Caco-2 (cell line): Measurements from ENCODE around the gene TARBP2. TPM values are rescaled to one million over a fixed set of nuclear protein-coding genes. Genes with fewer than 3 reads are reported as not detected.

Source experiments
- BruUV-seq: library from RNA; stranded (reverse); fragments of 400-500 nt; replicated peaks from 2 replicates; lab custom pipeline; 2021; lab: Mats Ljungman, UMichigan
- CTCF ChIA-PET: fragments of 300-600 bp; sonication (Branson Sonifier 250); formaldehyde crosslinking; loops from one replicate; lab custom pipeline; 2022; ENCODE audit warnings: antibody characterized with exemption; lab: Charles Lee
- POLR2A ChIA-PET: fragments of 300-600 bp; sonication (Branson Sonifier 250); formaldehyde crosslinking; loops from one replicate; lab custom pipeline; 2022; ENCODE audit warnings: antibody characterized with exemption; lab: Charles Lee
- DNase-seq, 2 experiments: peaks; one replicate each; pipeline versions ENCODE4 v3.0.0 to v3.0.0-alpha.2; 2020 to 2022
- H3K27me3 ChIP-seq: replicated peaks from 2 replicates; pipeline ENCODE4 v1.6.0; 2011; ENCODE audit warnings: low read length; ENCODE audit not compliant: control insufficient read depth, insufficient read depth
- H3K36me3 ChIP-seq: 2 replicates; pipeline ENCODE4 v1.5.1; 2011; ENCODE audit warnings: low read length; ENCODE audit not compliant: control insufficient read depth, insufficient read depth
- H3K4me1 ChIP-seq: fragments of 250-450 bp; sonication (Bioruptor Pico); 2 replicates; pipeline ENCODE4 v1.5.1; 2020; ENCODE audit warnings: mild to moderate bottlenecking
- H3K4me3 ChIP-seq: 2 replicates; pipeline ENCODE4 v1.5.1; 2011; ENCODE audit warnings: low read depth, mild to moderate bottlenecking, control low read depth, low read length
- H3K9me3 ChIP-seq: fragments of 250-450 bp; sonication (Bioruptor Pico); 2 replicates; pipeline ENCODE4 v1.5.1; 2020; ENCODE audit warnings: mild to moderate bottlenecking, moderate library complexity
- H3K27ac Mint-ChIP-seq: one replicate; pipeline ENCODE4 v1.8.0; 2022; ENCODE audit warnings: mixed read lengths; ENCODE audit not compliant: unreplicated experiment
- H3K27me3 Mint-ChIP-seq: one replicate; pipeline ENCODE4 v1.8.0; 2022; ENCODE audit warnings: mixed read lengths; ENCODE audit not compliant: insufficient read depth, unreplicated experiment
- H3K36me3 Mint-ChIP-seq: one replicate; pipeline ENCODE4 v1.8.0; 2022; ENCODE audit warnings: mild to moderate bottlenecking, mixed read lengths; ENCODE audit not compliant: insufficient read depth, unreplicated experiment
- H3K4me1 Mint-ChIP-seq: one replicate; pipeline ENCODE4 v1.8.0; 2022; ENCODE audit warnings: low read depth, mixed read lengths; ENCODE audit not compliant: unreplicated experiment
- H3K4me3 Mint-ChIP-seq: one replicate; pipeline ENCODE4 v1.8.0; 2022; ENCODE audit warnings: mild to moderate bottlenecking, moderate library complexity, mixed read lengths; ENCODE audit not compliant: unreplicated experiment
- H3K9me3 Mint-ChIP-seq: one replicate; pipeline ENCODE4 v1.8.0; 2022; ENCODE audit warnings: mixed read lengths; ENCODE audit not compliant: unreplicated experiment
- CTCF ChIP-seq, 2 experiments: fragments of 200-600 bp in 1 of 2; IDR thresholded peaks; 1 replicate in 1 of 2; 2 replicates in 1 of 2; pipeline versions ENCODE4 v1.5.1 to v1.8.0; 2011 to 2022; ENCODE audit warnings: antibody characterized with exemption in 1 of 2, control low read depth in 1 of 2, inconsistent platforms in 1 of 2, low read depth in 1 of 2, low read length in 1 of 2, mild to moderate bottlenecking in 1 of 2, moderate library complexity in 1 of 2; ENCODE audit not compliant: insufficient read depth in 1 of 2, severe bottlenecking in 1 of 2, unreplicated experiment in 1 of 2
- intact Hi-C: fragments of 100-400 bp; cut with micrococcal nuclease; formaldehyde crosslinking; loops from one replicate; pipeline ENCODE4 v1.10.0; 2022; ENCODE audit not compliant: unreplicated experiment
- total RNA-seq: library from RNA; stranded (reverse); gene quantifications from 2 replicates; pipeline ENCODE4 v1.2.3, GENCODE V29; 2022

Gene TARBP2
- total RNA-seq, 1 experiment from 2014 or later = 50.7 TPM

- Mint-ChIP-seq H3K9me3 (no peaks in the 10 kb centered on the region), H3K27ac (no peak overlapping the region), H3K27me3 (no peaks in the 10 kb centered on the region), H3K4me1 (no peaks in the 10 kb centered on the region), H3K4me3 (no peak overlapping the region), H3K36me3 (no peaks in the 10 kb centered on the region)
- ChIA-PET CTCF (no interaction called here), POLR2A (no interaction called here)
- no peaks in the 10 kb centered on the region for H3K4me1 ChIP-seq
- H3K9me3 ChIP-seq = no peaks in the 10 kb centered on the region
- no peaks in the 10 kb centered on the region for H3K27me3 ChIP-seq
- intact Hi-C loops = no loop called here
- TF ChIP-seq CTCF (IDR thresholded peaks at IDR 0.05; ENCODE audit: insufficient read depth in 1 of 2, low read depth in 1 of 2, low read length in 1 of 2, severe bottlenecking in 1 of 2, unreplicated experiment in 1 of 2) = no peak
- no peak overlapping the region for H3K4me3 ChIP-seq
- BruUV-seq = no TSS peak
- DNase-seq = no peak
- H3K36me3 ChIP-seq = no peaks in the 10 kb centered on the region
Observed at GRCh38 chr12:53550595-53550994, 49.5 kb downstream of the TARBP2 start.

- H3K36me3 ChIP-seq = no peaks in the 10 kb centered on the region
- H3K9me3 ChIP-seq = no peaks in the 10 kb centered on the region
- no peaks in the 10 kb centered on the region for H3K9me3 Mint-ChIP-seq
- no peaks in the 10 kb centered on the region for H3K4me1 ChIP-seq
- no peak overlapping the region for H3K27ac Mint-ChIP-seq
- POLR2A ChIA-PET = no interaction called here
- intact Hi-C loops = no loop called here
- no peaks in the 10 kb centered on the region for H3K27me3 ChIP-seq
- no TSS peak for BruUV-seq
- no peaks in the 10 kb centered on the region for H3K36me3 Mint-ChIP-seq
- no peaks in the 10 kb centered on the region for H3K27me3 Mint-ChIP-seq
- DNase-seq = no peak
- no peaks in the 10 kb centered on the region for H3K4me1 Mint-ChIP-seq
- H3K4me3 Mint-ChIP-seq = no peak overlapping the region
- no peak for TF ChIP-seq CTCF (IDR thresholded peaks at IDR 0.05; ENCODE audit: insufficient read depth in 1 of 2, low read depth in 1 of 2, low read length in 1 of 2, severe bottlenecking in 1 of 2, unreplicated experiment in 1 of 2)
- H3K4me3 ChIP-seq = no peak overlapping the region
- CTCF ChIA-PET = no interaction called here
Observed at GRCh38 chr12:53551889-53552291, 50.8 kb downstream of the TARBP2 start.

- CTCF ChIA-PET = no interaction called here
- POLR2A ChIA-PET = no interaction called here
Observed at GRCh38 chr12:53552361-53553327, 51.6 kb downstream of the TARBP2 start.

More at GRCh38 chr12:53552361-53553327, 51.6 kb downstream of the TARBP2 start:
- Histone ChIP-seq H3K9me3 (no peaks in the 10 kb centered on the region), H3K4me3 (no peak overlapping the region), H3K36me3 (no peaks in the 10 kb centered on the region), H3K4me1 (no peaks in the 10 kb centered on the region), H3K27me3 (no peaks in the 10 kb centered on the region)
- Mint-ChIP-seq H3K4me1 (no peaks in the 10 kb centered on the region), H3K36me3 (no peaks in the 10 kb centered on the region), H3K4me3 (no peak overlapping the region), H3K9me3 (no peaks in the 10 kb centered on the region), H3K27me3 (no peaks in the 10 kb centered on the region), H3K27ac (no peak overlapping the region)
- DNase-seq = no peak
- no peak for TF ChIP-seq CTCF (IDR thresholded peaks at IDR 0.05; ENCODE audit: insufficient read depth in 1 of 2, low read depth in 1 of 2, low read length in 1 of 2, severe bottlenecking in 1 of 2, unreplicated experiment in 1 of 2)
- intact Hi-C loops = no loop called here
- BruUV-seq = no TSS peak

Other genes starting within 250 kb of the TARBP2 start
- gene ESPL1, start 233.0 kb upstream of the TARBP2 start, total RNA-seq = 32.3 and 34.9 TPM in 2 replicates
- 251 and 264 TPM in 2 replicates for gene PFDN5, start 205.7 kb upstream of the TARBP2 start, total RNA-seq
- gene MYG1, start 201.6 kb upstream of the TARBP2 start, total RNA-seq = 56.3 and 59.8 TPM in 2 replicates
- gene AAAS, start 179.7 kb upstream of the TARBP2 start, total RNA-seq = 63.8 and 67.2 TPM in 2 replicates
- not detected in 2 replicates for gene SP7, start 164.9 kb upstream of the TARBP2 start, total RNA-seq
- 78.1 and 83.3 TPM in 2 replicates for gene SP1, start 121.1 kb upstream of the TARBP2 start, total RNA-seq
- 0.28 and 0.48 TPM in 2 replicates for gene AMHR2, start 77.4 kb upstream of the TARBP2 start, total RNA-seq
- gene PRR13, start 59.5 kb upstream of the TARBP2 start, total RNA-seq = 395 and 400 TPM in 2 replicates
- 1,036 and 1,143 TPM in 2 replicates for gene PCBP2, start 49.2 kb upstream of the TARBP2 start, total RNA-seq
- 2.4 and 3.9 TPM in 2 replicates for gene MAP3K12, start 1.8 kb upstream of the TARBP2 start, total RNA-seq
- gene NPFF, start 6.2 kb downstream of the TARBP2 start, total RNA-seq = 2.4 TPM in 1 of 2 replicates, not detected in the other
- gene ATF7, start 125.1 kb downstream of the TARBP2 start, total RNA-seq = 26.9 and 28.7 TPM in 2 replicates
- 156 and 160 TPM in 2 replicates for gene ATP5MC2, start 174.8 kb downstream of the TARBP2 start, total RNA-seq
- 19.3 and 21.4 TPM in 2 replicates for gene CALCOCO1, start 226.2 kb downstream of the TARBP2 start, total RNA-seq